ENCODE measurements around the gene C6orf120. TPM values are rescaled to one million over a fixed set of nuclear protein-coding genes. Genes with fewer than 3 reads are reported as not detected.

The C6orf120 gene
- total RNA-seq, 1 donor from 2014 or later, result 34.6 TPM

DNA sequence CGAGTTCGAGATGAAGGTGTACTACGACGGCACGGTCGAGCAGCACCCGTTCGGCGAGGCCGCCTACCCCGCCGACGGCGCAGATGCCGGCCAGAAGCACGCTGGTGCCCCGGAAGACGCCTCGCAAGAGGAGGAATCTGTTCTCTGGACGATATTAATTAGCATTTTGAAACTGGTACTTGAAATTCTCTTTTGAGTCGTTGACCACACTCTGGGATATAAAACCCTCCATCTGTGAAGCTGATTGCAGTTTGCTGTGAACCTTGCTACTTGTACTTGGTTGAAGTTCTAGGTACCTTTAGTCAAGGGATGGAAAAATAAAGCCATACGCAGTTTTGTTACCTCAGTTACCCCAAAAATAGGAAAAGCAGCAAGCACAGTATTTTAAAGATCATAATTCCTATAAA lies 917 bp downstream of the C6orf120 start:
- Histone ChIP-seq H2AFZ (ENCODE audit: low read depth, low read length) (peak overlapping the region; percentile 76), H3K4me2 (ENCODE audit: low read length) (peak overlapping the region; percentile 86), H3K79me2 (ENCODE audit: insufficient read depth, low read length) (peaks cover 68% of the 10 kb centered on the region), H4K20me1 (ENCODE audit: insufficient read depth, low read length) (peaks cover 28% of the 10 kb centered on the region), H3K9me3 (ENCODE audit: insufficient read depth, low read depth, low read length) (no peaks in the 10 kb centered on the region), H3K4me3 (ENCODE audit: insufficient read depth, low read depth, low read length) (peak overlapping the region; percentile 83), H3K9ac (ENCODE audit: low read length) (peak overlapping the region; percentile 95), H3K27ac (ENCODE audit: low read depth, low read length) (peak overlapping the region; percentile 87), H3K27me3 (ENCODE audit: insufficient read depth, low read length) (no peaks in the 10 kb centered on the region), H3K36me3 (ENCODE audit: insufficient read depth, low read length) (peaks cover 7% of the 10 kb centered on the region), H3K4me1 (ENCODE audit: insufficient read depth, low read length) (peaks cover 29% of the 10 kb centered on the region)
- no peak for DNase-seq (ENCODE audit: low read depth)
- no peak for FAIRE-seq
- Mint-ChIP-seq H3K36me3 (ENCODE audit: low read depth, unreplicated experiment) (peaks cover 2% of the 10 kb centered on the region), H3K4me1 (ENCODE audit: low read depth, unreplicated experiment) (peaks cover 25% of the 10 kb centered on the region), H3K27ac (ENCODE audit: unreplicated experiment) (peak overlapping the region; percentile 89), H3K4me3 (ENCODE audit: unreplicated experiment) (peak overlapping the region; percentile 92), H3K27me3 (ENCODE audit: low read depth, unreplicated experiment) (no peaks in the 10 kb centered on the region), H3K9me3 (ENCODE audit: unreplicated experiment) (no peaks in the 10 kb centered on the region)
- TF ChIP-seq, protein P1, sequence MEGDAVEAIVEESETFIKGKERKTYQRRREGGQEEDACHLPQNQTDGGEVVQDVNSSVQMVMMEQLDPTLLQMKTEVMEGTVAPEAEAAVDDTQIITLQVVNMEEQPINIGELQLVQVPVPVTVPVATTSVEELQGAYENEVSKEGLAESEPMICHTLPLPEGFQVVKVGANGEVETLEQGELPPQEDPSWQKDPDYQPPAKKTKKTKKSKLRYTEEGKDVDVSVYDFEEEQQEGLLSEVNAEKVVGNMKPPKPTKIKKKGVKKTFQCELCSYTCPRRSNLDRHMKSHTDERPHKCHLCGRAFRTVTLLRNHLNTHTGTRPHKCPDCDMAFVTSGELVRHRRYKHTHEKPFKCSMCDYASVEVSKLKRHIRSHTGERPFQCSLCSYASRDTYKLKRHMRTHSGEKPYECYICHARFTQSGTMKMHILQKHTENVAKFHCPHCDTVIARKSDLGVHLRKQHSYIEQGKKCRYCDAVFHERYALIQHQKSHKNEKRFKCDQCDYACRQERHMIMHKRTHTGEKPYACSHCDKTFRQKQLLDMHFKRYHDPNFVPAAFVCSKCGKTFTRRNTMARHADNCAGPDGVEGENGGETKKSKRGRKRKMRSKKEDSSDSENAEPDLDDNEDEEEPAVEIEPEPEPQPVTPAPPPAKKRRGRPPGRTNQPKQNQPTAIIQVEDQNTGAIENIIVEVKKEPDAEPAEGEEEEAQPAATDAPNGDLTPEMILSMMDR (IDR thresholded peaks at IDR 0.05; ENCODE audit: insufficient read depth, low read depth, low read length), result no peak
- TF ChIP-seq EZH2 (IDR thresholded peaks at IDR 0.05; ENCODE audit: insufficient read depth, low read length), result no peak

DNA sequence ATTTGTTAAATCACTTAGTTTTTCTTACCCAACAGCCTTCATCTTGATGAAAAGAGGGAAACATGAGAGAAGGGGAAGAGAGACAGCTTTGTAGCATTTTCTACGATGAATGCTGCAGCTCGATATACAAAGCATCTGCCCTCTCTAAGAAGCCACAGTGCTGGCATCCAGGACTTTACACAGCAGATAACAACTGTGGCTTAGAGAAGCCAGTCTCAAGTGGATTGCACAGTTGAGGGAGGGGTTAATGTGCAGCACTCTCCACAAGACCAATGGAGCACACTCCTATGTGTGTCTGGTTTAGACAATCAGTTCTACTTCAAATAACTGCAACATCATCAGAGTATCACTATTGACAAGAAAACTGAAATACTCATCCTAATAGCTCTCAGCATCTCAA lies 5.8 kb downstream of the C6orf120 start:
- no peaks in the 10 kb centered on the region for H3K9me3 Mint-ChIP-seq (ENCODE audit: unreplicated experiment)
- no peak overlapping the region for H3K4me3 ChIP-seq (ENCODE audit: insufficient read depth, low read depth, low read length)
- no peak overlapping the region for H3K9ac ChIP-seq (ENCODE audit: low read length)
- peaks cover 16% of the 10 kb centered on the region for H3K4me1 ChIP-seq (ENCODE audit: insufficient read depth, low read length)
- TF ChIP-seq, protein P1 (IDR thresholded peaks at IDR 0.05; ENCODE audit: insufficient read depth, low read depth, low read length), result no peak
- TF ChIP-seq EZH2 (IDR thresholded peaks at IDR 0.05; ENCODE audit: insufficient read depth, low read length), result no peak
- DNase-seq (ENCODE audit: low read depth), result no peak
- H4K20me1 ChIP-seq (ENCODE audit: insufficient read depth, low read length), result peaks cover 23% of the 10 kb centered on the region
- H3K4me3 Mint-ChIP-seq (ENCODE audit: unreplicated experiment), result no peak overlapping the region
- H2AFZ ChIP-seq (ENCODE audit: low read depth, low read length), result no peak overlapping the region
- no peaks in the 10 kb centered on the region for H3K27me3 ChIP-seq (ENCODE audit: insufficient read depth, low read length)
- FAIRE-seq, result no peak
- H3K27ac Mint-ChIP-seq (ENCODE audit: unreplicated experiment), result no peak overlapping the region
- peaks cover 31% of the 10 kb centered on the region for H3K79me2 ChIP-seq (ENCODE audit: insufficient read depth, low read length)
- H3K36me3 Mint-ChIP-seq (ENCODE audit: low read depth, unreplicated experiment), result no peaks in the 10 kb centered on the region
- H3K9me3 ChIP-seq (ENCODE audit: insufficient read depth, low read depth, low read length), result no peaks in the 10 kb centered on the region
- no peak overlapping the region for H3K4me2 ChIP-seq (ENCODE audit: low read length)
- H3K27ac ChIP-seq (ENCODE audit: low read depth, low read length), result no peak overlapping the region
- H3K27me3 Mint-ChIP-seq (ENCODE audit: low read depth, unreplicated experiment), result no peaks in the 10 kb centered on the region
- H3K4me1 Mint-ChIP-seq (ENCODE audit: low read depth, unreplicated experiment), result peaks cover 19% of the 10 kb centered on the region
- peaks cover 19% of the 10 kb centered on the region for H3K36me3 ChIP-seq (ENCODE audit: insufficient read depth, low read length)

DNA sequence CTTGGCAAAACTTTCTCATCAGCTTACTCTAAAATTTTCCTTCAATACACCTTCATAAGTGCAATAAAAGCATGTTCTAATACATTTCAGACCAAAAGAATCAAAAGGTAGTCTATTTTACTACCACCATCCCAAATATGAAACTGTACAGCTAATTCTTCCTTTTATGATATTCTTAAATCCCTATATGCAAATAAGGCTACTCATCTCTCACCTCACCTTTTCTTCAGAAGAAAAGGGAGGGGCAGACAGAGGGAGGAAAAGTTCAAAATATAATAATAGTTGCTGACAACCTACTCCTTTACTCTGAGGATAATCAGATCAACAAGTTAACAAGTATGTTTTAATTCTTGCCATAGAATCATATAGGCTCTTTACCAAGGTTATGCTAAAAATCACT lies 7.4 kb downstream of the C6orf120 start:
- Histone ChIP-seq H3K4me2 (ENCODE audit: low read length) (no peak overlapping the region), H3K4me3 (ENCODE audit: insufficient read depth, low read depth, low read length) (no peak overlapping the region), H2AFZ (ENCODE audit: low read depth, low read length) (no peak overlapping the region), H3K4me1 (ENCODE audit: insufficient read depth, low read length) (peaks cover 7% of the 10 kb centered on the region), H3K9me3 (ENCODE audit: insufficient read depth, low read depth, low read length) (no peaks in the 10 kb centered on the region), H3K27me3 (ENCODE audit: insufficient read depth, low read length) (no peaks in the 10 kb centered on the region), H3K79me2 (ENCODE audit: insufficient read depth, low read length) (peaks cover 16% of the 10 kb centered on the region), H3K36me3 (ENCODE audit: insufficient read depth, low read length) (peaks cover 16% of the 10 kb centered on the region), H4K20me1 (ENCODE audit: insufficient read depth, low read length) (peaks cover 8% of the 10 kb centered on the region), H3K9ac (ENCODE audit: low read length) (no peak overlapping the region), H3K27ac (ENCODE audit: low read depth, low read length) (no peak overlapping the region)
- Mint-ChIP-seq H3K4me3 (ENCODE audit: unreplicated experiment) (no peak overlapping the region), H3K36me3 (ENCODE audit: low read depth, unreplicated experiment) (no peaks in the 10 kb centered on the region), H3K9me3 (ENCODE audit: unreplicated experiment) (no peaks in the 10 kb centered on the region), H3K27ac (ENCODE audit: unreplicated experiment) (no peak overlapping the region), H3K27me3 (ENCODE audit: low read depth, unreplicated experiment) (no peaks in the 10 kb centered on the region), H3K4me1 (ENCODE audit: low read depth, unreplicated experiment) (peaks cover 18% of the 10 kb centered on the region)
- FAIRE-seq, result no peak
- TF ChIP-seq, protein P1 (IDR thresholded peaks at IDR 0.05; ENCODE audit: insufficient read depth, low read depth, low read length), result no peak
- TF ChIP-seq EZH2 (IDR thresholded peaks at IDR 0.05; ENCODE audit: insufficient read depth, low read length), result no peak
- no peak for DNase-seq (ENCODE audit: low read depth)
